ENCODE data around the gene ZNF18. TPM values are rescaled to one million over a fixed set of nuclear protein-coding genes. Genes with fewer than 3 reads are reported as not detected.

ZNF18 gene
- total RNA-seq, 1 donor from 2014 or later, result 11.0 TPM

- no peak for TF ChIP-seq CTCF (IDR thresholded peaks at IDR 0.05)
- no peaks in the 10 kb centered on the region for H3K4me1 Mint-ChIP-seq (ENCODE audit: unreplicated experiment)
- peak; percentile 30 for DNase-seq (ENCODE audit: extremely low spot score, unreplicated experiment)
- H3K27me3 Mint-ChIP-seq (ENCODE audit: unreplicated experiment), result no peaks in the 10 kb centered on the region
- no peaks in the 10 kb centered on the region for H3K36me3 Mint-ChIP-seq (ENCODE audit: unreplicated experiment)
- H3K9me3 Mint-ChIP-seq (ENCODE audit: unreplicated experiment), result no peaks in the 10 kb centered on the region
- H3K4me3 Mint-ChIP-seq (ENCODE audit: unreplicated experiment), result no peak overlapping the region
- H3K27ac Mint-ChIP-seq (ENCODE audit: unreplicated experiment), result no peak overlapping the region
These were observed 56.4 kb downstream of the ZNF18 start for GRCh38 chr17:11940904-11941303.

GRCh38 chr17:11935734-11936406 lies 61.4 kb downstream of the ZNF18 start:
- Mint-ChIP-seq H3K9me3 (ENCODE audit: unreplicated experiment) (no peaks in the 10 kb centered on the region), H3K27me3 (ENCODE audit: unreplicated experiment) (no peaks in the 10 kb centered on the region), H3K36me3 (ENCODE audit: unreplicated experiment) (no peaks in the 10 kb centered on the region), H3K27ac (ENCODE audit: unreplicated experiment) (no peak overlapping the region), H3K4me1 (ENCODE audit: unreplicated experiment) (no peaks in the 10 kb centered on the region), H3K4me3 (ENCODE audit: unreplicated experiment) (no peak overlapping the region)
- DNase-seq (ENCODE audit: extremely low spot score, unreplicated experiment), result peak; percentile 81
- peak; percentile 71 for TF ChIP-seq CTCF (IDR thresholded peaks at IDR 0.05)

- peak; percentile 53 for DNase-seq (ENCODE audit: extremely low spot score, unreplicated experiment)
- no peaks in the 10 kb centered on the region for H3K9me3 Mint-ChIP-seq (ENCODE audit: unreplicated experiment)
- no peak for TF ChIP-seq CTCF (IDR thresholded peaks at IDR 0.05)
- no peak overlapping the region for H3K27ac Mint-ChIP-seq (ENCODE audit: unreplicated experiment)
- H3K36me3 Mint-ChIP-seq (ENCODE audit: unreplicated experiment), result no peaks in the 10 kb centered on the region
- H3K27me3 Mint-ChIP-seq (ENCODE audit: unreplicated experiment), result no peaks in the 10 kb centered on the region
- no peak overlapping the region for H3K4me3 Mint-ChIP-seq (ENCODE audit: unreplicated experiment)
- no peaks in the 10 kb centered on the region for H3K4me1 Mint-ChIP-seq (ENCODE audit: unreplicated experiment)
These were observed 64.9 kb downstream of the ZNF18 start for GRCh38 chr17:11932337-11932898.

- no peak for TF ChIP-seq CTCF (IDR thresholded peaks at IDR 0.05)
- no peak for DNase-seq (ENCODE audit: extremely low spot score, unreplicated experiment)
- Mint-ChIP-seq H3K36me3 (ENCODE audit: unreplicated experiment) (no peaks in the 10 kb centered on the region), H3K4me3 (ENCODE audit: unreplicated experiment) (no peak overlapping the region), H3K9me3 (ENCODE audit: unreplicated experiment) (no peaks in the 10 kb centered on the region), H3K4me1 (ENCODE audit: unreplicated experiment) (no peaks in the 10 kb centered on the region), H3K27ac (ENCODE audit: unreplicated experiment) (no peak overlapping the region), H3K27me3 (ENCODE audit: unreplicated experiment) (no peaks in the 10 kb centered on the region)
These were observed 68.8 kb downstream of the ZNF18 start for GRCh38 chr17:11928436-11928835.

Other genes starting within 250 kb of the ZNF18 start
- 22.9 and 28.5 TPM in 2 replicates for gene MAP2K4, start 23.4 kb upstream of the ZNF18 start, total RNA-seq

Data from osteocyte (in vitro differentiated cells).